HG02763 (cell line): ENCODE results near the gene GSN.

Source experiments
- ATAC-seq: cut with Tn5 transposase; IDR thresholded peaks from one replicate; pipeline ENCODE4 v1.9.1; 2021; ENCODE audit warnings: mild to moderate bottlenecking, moderate library complexity; ENCODE audit not compliant: unreplicated experiment

Gene GSN

DNA sequence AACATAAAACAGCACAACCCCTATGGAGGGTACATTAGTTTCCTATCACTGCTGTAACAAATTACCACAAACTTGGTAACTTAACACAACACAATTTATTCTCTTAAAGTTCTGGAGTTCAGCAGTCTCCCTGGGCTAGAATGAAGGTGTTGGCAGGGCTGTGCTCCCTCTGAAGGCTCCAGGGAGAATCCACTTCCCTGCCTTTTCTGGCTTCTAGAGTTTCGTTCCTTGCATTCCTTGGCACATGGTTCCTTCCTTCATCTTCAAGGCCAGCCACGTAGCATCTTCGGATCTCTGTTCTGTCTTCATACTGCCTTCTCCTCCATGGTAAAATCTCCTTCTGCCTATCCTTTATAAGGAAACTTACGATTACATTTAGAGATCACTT, 25.0 kb upstream of the GSN start:
- no peak for ATAC-seq

DNA sequence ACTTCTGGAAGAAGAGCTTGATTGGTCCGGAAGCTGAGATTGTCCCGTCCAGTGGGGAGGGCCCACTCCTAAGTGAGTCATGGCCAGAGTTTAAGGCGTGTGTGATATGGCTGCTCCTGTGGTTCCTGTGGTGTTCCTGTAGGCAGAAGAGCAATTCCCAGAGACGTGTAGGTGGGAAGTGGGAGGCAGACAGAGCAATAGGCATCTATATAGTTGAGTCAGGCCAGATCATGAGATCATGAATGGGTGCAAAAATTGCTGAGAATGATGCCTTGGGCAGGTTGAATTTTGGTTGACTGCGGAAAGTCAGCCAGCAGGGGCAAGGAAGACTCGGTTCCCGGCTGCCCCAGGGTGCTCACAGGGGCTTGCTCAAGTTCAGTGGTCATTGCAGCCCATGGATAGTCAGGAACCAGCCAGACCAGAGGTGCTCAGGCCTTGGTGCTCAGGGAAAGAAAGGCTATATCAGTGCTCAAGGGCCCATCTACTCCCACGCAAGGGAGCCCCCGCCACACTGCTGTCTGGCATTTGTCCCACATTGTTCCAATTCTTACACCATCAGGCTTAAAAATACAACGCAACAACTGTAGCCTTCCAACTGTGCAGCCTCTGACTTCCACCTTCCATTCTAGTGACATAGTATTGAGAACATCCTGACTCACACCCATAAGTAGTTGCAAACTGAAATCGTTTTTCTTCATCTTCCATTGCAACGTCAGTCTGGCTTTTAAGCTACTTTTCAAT, 21.0 kb upstream of the GSN start:
- no peak for ATAC-seq

DNA sequence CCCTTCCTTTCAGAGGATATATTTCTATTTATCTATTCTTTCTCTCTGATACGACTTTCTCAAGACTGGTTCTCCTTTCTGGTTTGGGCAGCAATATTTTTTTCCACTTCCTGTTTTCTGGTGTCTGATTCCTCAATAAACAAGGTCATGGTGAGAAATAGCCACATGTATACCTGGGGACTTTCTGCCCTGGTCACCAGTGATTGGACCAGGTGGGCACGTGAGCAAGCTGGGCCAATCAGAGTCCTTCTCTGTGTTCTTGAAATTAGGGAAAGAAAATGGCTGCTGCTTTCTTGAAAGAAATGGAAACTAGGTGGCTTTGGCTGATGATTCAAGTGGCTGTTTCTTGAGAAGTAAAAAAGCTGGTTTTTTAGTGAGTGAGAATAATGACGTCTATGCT, 18.4 kb upstream of the GSN start:
- ATAC-seq, result no peak

DNA sequence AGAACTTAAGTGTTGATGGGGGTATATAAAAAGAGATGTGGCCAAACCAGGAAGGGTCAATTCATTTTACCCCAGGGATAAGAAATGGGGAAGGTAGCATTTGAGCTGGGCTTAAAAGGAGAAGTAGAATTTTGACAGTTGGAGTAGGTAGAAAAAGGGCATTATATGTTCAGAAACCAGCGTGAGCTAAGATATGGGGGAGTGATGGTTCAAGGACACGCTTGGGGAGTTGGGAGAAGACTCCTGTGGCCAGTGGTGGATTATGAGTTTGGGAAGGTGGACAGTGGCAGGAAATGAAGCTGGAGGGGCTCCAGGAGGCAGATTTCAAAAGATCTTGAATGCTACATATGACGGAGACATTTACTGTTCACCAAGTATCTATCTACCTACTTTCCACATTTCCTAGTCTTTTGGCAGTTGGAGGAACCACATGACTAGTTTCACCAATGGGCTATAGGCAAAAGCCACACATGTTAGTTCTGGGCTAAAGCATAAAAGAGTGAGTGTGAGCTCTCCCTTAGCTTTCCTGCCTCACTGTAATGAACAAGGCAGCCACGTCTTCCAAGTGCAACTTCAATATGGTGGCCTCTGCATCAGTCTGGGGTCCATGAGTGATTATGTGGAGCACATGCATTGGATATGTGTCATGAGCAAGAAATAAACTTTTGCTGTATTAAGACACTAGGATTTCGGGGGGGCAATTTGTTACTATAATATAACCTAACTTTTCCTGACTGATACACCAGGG, 15.7 kb upstream of the GSN start:
- no peak for ATAC-seq

DNA sequence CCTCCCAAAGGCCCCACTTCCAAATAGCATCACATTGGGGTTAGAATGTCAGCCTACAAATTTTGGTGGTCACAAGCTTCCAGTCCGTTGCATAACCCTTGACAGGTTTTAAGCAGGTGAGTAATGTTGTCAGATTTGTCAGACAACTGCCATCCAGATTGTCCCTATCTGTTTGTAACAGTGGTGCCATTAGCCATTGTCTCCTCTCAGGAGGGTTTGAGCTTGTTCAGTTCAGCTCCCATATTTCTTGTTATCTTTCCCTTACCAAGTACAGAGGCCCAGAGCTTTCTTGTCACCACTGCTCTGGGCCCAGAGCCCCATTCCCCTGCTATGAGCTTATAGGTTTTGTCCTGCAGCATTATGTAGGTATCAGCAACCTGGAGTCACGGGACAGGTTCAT, 14.8 kb upstream of the GSN start:
- ATAC-seq, result no peak

DNA sequence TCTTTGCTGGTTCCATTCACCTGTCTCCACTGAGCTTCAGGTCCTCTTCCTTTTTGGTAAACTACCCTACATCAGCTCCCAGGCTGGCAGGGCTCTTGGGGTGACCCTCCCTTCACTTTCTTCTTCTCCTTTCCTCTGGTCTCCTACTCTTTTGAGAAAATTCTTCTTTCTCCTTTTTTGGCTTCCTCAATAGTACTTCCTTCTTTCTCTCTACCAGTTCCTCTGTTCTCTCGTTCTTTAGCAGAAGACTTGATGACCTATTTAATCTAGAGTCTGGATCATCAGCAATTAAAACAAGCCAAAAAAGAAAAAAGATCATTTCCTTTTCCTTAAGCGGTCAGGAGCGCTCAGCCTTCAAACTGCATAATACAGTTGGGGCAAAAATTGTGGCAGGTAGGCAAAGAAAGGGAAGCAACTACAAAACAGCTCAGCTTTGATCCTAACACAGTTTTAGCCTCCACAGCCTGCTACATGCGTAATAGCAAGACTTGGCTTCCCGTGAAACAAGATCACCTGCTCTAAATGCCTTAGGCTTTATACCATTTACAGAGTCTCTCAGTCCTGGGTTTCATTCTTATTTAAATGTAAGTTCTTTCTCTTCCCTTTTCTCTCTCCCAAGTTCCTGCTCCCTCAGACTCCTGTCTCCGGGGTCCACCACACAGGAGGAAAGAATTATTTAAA, 14.0 kb upstream of the GSN start:
- ATAC-seq, result no peak

DNA sequence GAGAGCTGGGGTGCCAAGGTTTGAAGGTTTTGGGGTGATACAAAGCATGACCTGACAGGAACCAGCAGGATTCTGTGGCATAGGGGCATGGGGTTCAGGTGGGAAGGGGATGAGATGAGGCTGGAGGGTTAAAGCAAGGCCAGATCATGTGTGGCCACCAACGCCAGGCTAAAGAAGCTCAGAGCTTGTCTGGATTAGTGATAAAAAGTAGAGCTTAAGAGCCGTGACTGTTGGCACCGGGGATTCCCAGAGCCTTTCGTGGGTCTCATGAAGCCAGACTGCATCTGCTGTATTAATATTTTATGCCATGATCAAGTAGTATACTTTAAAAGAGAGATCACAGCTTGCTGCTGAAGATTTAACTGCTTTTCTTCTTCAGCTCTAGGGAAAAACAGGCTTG, 8.5 kb upstream of the GSN start:
- no peak for ATAC-seq

DNA sequence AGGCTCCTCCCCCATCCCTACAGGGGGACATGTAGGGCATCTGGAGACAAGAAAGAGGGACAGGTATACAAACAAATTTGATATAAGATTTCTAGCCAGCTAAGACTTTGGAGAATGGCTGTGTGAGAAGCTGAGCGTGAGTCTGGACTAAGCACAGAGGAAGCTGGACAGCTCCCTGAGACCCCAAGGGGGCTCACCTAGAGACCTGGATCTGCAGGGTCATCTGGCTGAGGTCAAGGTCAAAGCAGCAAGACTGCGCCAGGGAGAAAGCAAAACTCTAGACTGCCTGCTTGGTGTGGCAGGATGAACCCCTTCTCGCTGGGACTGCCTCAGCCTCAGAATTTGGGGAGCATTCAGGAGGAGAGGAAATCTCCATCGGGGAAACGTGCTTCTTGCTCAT, 8.0 kb upstream of the GSN start:
- ATAC-seq, result no peak

DNA sequence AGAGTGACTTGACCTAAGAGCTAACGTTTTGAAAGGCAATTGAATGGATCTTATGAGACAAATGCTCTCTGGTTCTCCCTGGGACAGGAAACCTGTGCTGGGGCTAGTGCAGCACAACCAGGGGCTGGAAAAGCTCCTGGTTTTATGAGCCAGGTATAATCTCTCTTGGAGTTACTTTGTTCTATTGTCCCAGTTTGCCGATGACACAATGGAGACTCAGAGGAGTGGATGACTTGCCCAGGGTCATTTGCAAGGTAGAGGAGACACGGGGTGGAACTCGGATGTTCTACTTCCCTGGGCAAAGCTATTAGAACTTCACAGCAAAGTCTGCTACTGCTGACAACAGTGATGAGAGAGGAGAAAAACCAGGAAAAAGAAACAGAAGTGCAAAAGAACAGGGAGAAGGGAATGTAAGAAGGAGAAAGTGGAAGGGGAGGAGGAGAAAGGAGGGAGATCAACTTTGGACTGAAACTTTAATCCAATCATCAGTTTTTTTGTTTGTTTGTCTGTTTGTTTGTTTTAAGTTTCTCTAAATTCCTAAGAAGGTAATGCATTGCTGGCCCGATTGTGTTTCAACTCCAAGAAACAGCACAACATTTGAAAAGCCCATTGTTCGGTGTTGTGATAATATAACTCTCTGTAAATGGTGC, 7.4 kb upstream of the GSN start:
- ATAC-seq, result no peak

DNA sequence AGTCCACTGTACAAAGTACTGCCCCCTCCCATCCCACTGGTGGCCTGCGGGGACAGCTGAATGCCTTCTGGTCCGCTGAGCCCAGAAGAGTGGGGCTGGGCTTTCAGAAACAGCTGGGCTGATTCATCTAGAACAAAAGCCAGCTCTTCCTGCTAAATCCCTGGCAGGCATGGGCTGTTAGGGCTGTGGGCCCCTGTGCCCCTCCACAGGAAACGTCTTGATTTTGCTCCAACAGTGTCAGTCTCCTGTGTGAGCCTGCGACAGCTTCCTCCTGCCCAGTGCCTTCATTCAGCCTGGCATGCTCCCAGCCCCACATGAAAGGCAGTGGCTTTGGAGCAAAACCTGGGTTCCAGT, 6.9 kb upstream of the GSN start:
- ATAC-seq, result no peak

DNA sequence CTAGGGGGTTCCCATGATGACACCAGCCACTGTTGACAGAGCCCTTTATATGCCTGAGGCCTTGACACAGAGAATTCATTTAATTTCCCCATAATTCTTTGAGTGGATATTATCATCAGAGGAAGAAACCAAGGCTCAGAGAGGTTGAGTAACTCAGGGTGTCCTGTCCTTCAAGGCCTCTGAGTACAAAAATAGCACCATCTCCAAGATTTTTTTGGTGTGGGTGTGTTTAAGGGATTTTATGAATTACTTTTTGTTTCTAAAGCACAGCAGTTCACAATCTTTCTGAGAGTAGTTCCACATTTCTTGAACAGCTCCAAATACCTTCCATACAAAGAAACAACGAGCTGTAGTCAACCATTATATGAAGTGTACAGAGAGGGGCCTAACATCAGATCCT, 6.2 kb upstream of the GSN start:
- ATAC-seq, result no peak

DNA sequence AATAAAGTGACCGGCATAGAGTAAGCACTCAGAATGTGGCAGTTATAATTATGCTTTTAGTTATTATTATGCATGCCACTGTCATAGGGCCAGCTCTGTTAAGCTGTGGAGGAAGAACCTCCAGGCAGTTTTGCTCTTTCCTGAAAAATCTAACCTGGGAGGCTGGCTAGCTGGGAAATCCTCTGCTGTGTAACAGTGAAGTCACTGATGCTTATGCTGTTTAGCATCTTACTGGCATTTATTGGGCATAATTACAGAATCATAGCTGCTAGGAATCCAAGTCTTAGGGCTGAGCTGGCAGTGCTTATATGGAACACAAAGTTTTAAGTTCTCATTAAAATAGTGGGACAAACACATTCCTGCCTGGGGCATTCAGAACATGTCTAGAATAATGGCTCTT, 5.5 kb upstream of the GSN start:
- ATAC-seq, result no peak

DNA sequence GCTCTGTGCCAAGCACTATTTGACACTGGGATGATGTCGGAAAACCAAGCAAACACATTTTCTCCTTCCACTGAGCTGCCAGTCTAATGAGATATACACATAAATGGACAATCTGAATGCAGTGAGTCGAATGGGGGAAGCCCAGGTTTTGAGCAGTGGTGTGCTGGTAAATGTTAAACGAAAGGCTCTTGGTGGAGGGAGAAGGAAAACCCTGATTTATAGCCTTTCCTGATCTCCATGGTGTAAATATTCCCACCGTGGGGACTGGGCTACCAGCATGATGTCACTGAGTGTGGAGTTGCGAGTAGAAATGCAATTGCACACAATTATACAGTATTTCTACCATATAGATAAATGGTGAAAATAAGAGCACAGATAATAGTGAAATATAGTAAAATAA, 5.0 kb upstream of the GSN start:
- no peak for ATAC-seq

DNA sequence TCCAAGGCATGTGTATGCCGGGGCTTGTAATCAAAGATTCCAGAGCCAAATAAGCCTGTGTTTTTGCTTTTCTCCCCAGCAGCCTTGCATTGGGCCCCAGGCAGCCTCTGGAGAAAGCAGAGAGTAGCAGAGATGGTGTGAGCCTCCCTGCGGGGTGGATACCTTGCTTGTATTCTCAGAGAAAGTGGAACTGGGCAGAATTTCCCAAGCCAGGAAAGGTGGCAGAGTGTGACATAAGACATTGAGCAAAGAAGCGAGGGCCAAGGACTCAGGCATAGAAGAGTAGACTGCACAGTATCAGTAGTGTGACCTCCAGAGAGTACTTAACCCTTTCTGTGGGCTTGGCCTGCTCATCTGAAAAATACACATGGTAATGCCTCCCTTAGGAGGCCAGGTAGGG, 1.6 kb upstream of the GSN start:
- ATAC-seq, result no peak

DNA sequence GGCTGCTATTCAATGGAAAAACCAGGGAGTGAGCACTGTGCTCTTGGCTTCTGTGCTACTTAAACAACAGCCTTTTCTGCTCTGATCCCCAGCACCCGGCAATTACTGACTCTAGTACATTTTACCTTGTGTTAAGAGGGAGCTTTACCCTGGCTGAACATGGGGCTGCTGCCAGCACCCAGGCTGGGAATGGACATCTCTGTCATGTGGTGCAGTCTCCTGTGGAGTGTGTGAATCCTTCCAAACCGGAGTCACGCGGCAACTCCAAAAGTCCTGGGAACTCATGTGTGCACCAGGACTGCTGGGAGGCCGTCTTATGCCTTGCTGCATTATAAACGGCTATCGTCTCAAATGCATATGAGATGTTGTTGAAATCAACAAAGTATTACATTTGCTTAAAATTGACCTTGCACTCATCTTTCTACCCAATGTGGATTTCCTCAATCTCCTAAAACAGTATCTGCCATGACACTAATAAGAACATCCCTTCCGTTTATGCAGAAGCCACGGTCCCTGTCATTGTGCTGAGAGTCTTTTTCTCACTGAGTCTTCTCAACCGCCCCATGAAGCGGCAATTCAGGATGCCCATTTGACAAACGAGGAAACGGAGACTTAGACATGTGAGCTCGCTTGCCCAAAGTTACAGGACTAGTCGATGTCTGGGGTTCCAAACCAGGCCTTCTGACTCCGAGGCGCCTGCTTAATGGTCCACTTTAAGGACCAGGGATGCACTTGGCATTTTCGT, 884 bp upstream of the GSN start:
- ATAC-seq, result no peak

DNA sequence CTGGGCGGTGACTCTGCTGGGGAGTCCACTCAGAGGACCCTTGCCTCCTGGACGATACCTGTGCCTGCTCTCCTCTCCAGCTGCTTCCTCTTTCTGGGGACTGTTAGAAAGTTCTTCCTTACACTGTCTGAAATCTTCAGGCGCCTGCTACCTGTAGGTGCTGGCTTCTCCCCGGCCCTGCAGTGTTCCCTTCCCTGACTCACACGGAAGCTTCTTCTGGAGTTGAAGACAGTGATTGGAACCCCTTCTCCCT, 562 bp downstream of the GSN start:
- ATAC-seq, result no peak

DNA sequence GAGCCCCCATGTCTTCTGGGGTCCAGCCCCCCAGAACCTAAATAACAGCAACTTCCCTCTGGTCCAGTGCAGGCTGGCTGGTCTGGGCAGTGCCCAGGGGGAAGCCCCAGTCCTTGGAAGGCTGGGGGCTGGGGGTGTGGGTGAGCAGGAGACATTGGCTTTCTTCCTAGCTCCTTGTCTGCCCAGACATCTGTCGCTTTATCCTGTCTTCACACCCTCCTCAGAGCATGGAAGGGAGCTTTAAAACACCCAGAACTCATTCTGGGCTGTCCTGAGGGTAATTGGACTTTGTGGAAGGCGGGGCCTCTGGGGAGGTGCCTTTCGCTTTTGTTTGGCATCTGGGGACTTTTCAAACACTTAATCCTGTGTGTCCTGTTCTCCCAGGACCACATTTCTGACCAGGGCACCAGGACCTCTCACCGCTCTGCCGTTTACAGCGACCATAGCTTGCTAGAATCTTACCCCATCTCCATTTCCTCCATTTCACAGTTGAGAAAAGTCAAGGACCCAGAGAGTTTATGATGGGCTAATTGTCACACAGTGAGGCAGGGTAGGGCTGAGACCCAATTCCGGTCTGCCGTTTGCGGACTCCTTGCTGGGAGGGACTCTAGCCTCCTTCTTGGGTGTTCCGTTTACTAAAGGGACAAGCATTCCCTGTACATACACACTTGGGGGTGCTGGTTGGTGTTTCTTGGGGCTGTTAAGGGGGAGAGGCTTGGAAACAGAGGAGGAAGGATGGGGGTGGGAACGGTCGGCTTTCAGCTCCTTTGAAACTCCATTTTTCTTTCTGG, 1.1 kb downstream of the GSN start:
- ATAC-seq, result no peak

DNA sequence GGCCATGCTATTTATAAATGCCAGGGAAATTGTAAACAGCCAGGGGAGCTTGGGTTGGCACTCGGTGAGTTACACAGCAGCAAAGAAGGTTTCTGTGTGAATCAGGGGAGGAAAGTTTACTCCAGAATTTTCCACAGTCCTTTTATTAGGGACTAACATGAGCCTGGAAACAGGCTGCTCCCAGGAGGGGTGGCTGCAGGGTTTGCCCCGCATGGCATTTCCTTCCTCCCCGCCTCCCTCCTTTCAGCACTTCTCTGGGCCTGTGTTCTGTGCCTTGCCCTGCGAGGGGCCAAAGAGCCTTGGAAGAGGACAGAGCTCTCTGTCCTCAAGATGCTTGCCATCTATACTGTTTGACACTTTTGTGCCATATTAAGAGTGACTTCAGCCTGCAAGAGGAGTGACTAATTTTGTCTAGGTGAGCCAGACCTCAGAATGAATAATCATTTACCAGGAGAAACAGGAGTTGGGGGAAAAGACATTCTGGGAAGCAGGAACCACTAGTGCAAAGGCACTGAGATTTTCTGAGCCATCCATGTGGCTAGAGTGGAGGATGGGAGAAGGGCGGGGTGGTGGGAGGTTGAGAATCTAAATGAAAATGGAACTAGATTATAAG, 1.8 kb downstream of the GSN start:
- no peak for ATAC-seq

DNA sequence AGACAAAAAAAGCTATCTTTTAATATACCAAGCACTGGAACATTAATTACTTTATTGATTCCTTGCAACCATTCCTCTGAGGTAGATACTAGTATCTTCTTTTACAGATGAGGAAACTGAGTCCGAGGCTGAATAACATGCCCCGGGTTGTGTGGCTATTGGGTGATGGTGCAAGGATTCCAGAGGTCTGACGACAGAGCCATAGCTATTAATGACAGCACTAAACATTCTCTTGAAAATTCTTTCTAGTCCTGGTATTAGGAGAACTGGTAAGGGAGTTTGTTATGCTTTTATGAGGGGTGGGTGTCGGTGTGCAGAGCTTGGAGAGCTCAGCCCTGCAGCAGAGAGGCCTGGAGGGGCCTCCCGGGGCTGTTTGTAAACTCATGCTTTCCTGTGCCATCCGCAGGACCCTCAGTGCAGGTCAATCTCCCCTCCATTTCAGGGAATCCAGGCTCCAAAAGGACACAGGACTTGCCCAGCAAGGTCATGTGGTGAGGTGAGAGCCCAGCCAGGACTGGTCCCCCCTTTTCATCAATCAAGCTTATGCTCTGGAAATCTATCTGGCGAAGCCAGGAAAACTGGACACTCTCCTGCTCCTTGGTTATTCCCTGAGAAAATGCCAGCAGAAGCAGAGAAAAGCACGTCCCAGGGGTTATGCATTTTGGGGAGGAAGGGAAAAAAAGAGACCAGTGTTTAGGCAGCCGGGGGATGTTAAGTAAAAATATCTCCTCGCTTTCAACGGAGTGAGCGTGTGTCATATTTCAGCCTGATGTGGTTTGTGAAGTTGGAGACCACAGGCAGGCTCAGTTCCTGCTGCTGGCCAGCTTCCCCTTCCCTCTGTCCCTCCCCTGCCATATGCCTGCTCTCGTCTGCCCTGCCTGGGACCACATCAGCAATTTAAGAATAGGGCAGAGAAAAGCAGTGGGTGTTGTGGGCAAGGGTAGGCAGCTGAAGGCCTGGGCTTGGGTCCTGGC, 3.7 kb downstream of the GSN start:
- no peak for ATAC-seq
